Inferior parietal cortex (tissue), 1 donor: Measurements from ENCODE around the gene CGN.

ENCODE experiments used
- DNase-seq: peaks from one replicate; pipeline ENCODE4 v3.0.0-alpha.2; 2016; ENCODE audit errors: extremely low spot score

Gene CGN

GRCh38 chr1:151510957-151511635 is at the start of gene CGN:
CGN (plus strand) TSS chr1:151511387; CDS start chr1:151518520, 7,133 bp downstream.
- peak; percentile 85 for DNase-seq

GRCh38 chr1:151461694-151462093 is 49.5 kb upstream of the CGN start:
- no peak for DNase-seq

- DNase-seq: no peak
Measured at GRCh38 chr1:151465026-151465425, 46.2 kb upstream of the CGN start.

GRCh38 chr1:151472856-151473731 is 38.1 kb upstream of the CGN start:
- peak; percentile 39 for DNase-seq

- no peak for DNase-seq
Measured at GRCh38 chr1:151474745-151475144, 36.4 kb upstream of the CGN start.

GRCh38 chr1:151475175-151475574 is 36.0 kb upstream of the CGN start:
- no peak for DNase-seq

GRCh38 chr1:151476083-151476482 is 35.1 kb upstream of the CGN start:
- no peak for DNase-seq

GRCh38 chr1:151477066-151477465 is 34.1 kb upstream of the CGN start:
- DNase-seq: no peak

GRCh38 chr1:151478140-151478812 is 32.9 kb upstream of the CGN start:
- DNase-seq: no peak

GRCh38 chr1:151478923-151479322 is 32.3 kb upstream of the CGN start:
- DNase-seq: no peak

GRCh38 chr1:151479462-151479861 is 31.7 kb upstream of the CGN start:
- DNase-seq: no peak

- DNase-seq: no peak
Measured at GRCh38 chr1:151482017-151482416, 29.2 kb upstream of the CGN start.

- no peak for DNase-seq
Measured at GRCh38 chr1:151485685-151486255, 25.4 kb upstream of the CGN start.

- no peak for DNase-seq
Measured at GRCh38 chr1:151486557-151486956, 24.6 kb upstream of the CGN start.

GRCh38 chr1:151491641-151492040 is 19.5 kb upstream of the CGN start:
- DNase-seq: no peak

GRCh38 chr1:151492120-151492519 is 19.1 kb upstream of the CGN start:
- no peak for DNase-seq

- DNase-seq: no peak
Measured at GRCh38 chr1:151493042-151493441, 18.1 kb upstream of the CGN start.

GRCh38 chr1:151494741-151495281 is 16.4 kb upstream of the CGN start:
- DNase-seq: peak; percentile 18

- DNase-seq: peak; percentile 64
Measured at GRCh38 chr1:151495316-151495715, 15.9 kb upstream of the CGN start.

GRCh38 chr1:151499365-151499764 is 11.8 kb upstream of the CGN start:
- no peak for DNase-seq

GRCh38 chr1:151499930-151500329 is 11.3 kb upstream of the CGN start:
- DNase-seq: no peak

- DNase-seq: no peak
Measured at GRCh38 chr1:151501474-151501873, 9.7 kb upstream of the CGN start.
